ENCODE data around the gene MRPS18A. TPM values are rescaled to one million over a fixed set of nuclear protein-coding genes. Genes with fewer than 3 reads are reported as not detected.

The MRPS18A gene
- total and polyA plus RNA-seq, 2 of the 13 experiments (the other 11 are each of a cell fraction or from before 2014, with no cell fraction given): 87.8 to 89.1 TPM

- TF ChIP-seq, protein P1, sequence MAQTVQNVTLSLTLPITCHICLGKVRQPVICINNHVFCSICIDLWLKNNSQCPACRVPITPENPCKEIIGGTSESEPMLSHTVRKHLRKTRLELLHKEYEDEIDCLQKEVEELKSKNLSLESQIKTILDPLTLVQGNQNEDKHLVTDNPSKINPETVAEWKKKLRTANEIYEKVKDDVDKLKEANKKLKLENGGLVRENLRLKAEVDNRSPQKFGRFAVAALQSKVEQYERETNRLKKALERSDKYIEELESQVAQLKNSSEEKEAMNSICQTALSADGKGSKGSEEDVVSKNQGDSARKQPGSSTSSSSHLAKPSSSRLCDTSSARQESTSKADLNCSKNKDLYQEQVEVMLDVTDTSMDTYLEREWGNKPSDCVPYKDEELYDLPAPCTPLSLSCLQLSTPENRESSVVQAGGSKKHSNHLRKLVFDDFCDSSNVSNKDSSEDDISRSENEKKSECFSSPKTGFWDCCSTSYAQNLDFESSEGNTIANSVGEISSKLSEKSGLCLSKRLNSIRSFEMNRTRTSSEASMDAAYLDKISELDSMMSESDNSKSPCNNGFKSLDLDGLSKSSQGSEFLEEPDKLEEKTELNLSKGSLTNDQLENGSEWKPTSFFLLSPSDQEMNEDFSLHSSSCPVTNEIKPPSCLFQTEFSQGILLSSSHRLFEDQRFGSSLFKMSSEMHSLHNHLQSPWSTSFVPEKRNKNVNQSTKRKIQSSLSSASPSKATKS (CRISPR knock-in tag; IDR thresholded peaks at IDR 0.05): no peak
- TF ChIP-seq HNF1A (IDR thresholded peaks at IDR 0.05; ENCODE audit: low read depth) (no peak), HNF1A (CRISPR knock-in tag; IDR thresholded peaks at IDR 0.05; ENCODE audit: borderline replicate concordance) (no peak; the same call in 1 of the 2 replicates), FIP1L1 (IDR thresholded peaks at IDR 0.05; ENCODE audit: borderline replicate concordance, insufficient read depth, low read depth, low read length) (peak; percentile 77; the same call in 1 of the 2 replicates), TFE3 (CRISPR knock-in tag; IDR thresholded peaks at IDR 0.05) (no peak), ZNF749 (CRISPR knock-in tag; IDR thresholded peaks at IDR 0.05; ENCODE audit: borderline replicate concordance) (0 out of 2 replicates have a peak, but pooled peaks have one; percentile 21), ZNF775 (CRISPR knock-in tag; IDR thresholded peaks at IDR 0.05; ENCODE audit: borderline replicate concordance) (0 out of 2 replicates have a peak, but pooled peaks have one; percentile 11), ZC3H4 (CRISPR knock-in tag; IDR thresholded peaks at IDR 0.05; ENCODE audit: borderline replicate concordance) (no peak), ZNF552 (CRISPR knock-in tag; IDR thresholded peaks at IDR 0.05; ENCODE audit: borderline replicate concordance) (no peak; the same call in 1 of the 2 replicates), NFE2 (CRISPR knock-in tag; IDR thresholded peaks at IDR 0.05) (no peak), ZNF496 (CRISPR knock-in tag; IDR thresholded peaks at IDR 0.05; ENCODE audit: insufficient replicate concordance) (no peak), ZNF652 (CRISPR knock-in tag; IDR thresholded peaks at IDR 0.05; ENCODE audit: borderline replicate concordance, low read depth) (peak; percentile 38; the same call in 1 of the 2 replicates), PRPF4 (IDR thresholded peaks at IDR 0.05; ENCODE audit: low read depth, low read length, poor library complexity, severe bottlenecking) (no peak), RFX5 (IDR thresholded peaks at IDR 0.05; ENCODE audit: low read depth, low read length) (no peak)
- TF ChIP-seq, protein P2, sequence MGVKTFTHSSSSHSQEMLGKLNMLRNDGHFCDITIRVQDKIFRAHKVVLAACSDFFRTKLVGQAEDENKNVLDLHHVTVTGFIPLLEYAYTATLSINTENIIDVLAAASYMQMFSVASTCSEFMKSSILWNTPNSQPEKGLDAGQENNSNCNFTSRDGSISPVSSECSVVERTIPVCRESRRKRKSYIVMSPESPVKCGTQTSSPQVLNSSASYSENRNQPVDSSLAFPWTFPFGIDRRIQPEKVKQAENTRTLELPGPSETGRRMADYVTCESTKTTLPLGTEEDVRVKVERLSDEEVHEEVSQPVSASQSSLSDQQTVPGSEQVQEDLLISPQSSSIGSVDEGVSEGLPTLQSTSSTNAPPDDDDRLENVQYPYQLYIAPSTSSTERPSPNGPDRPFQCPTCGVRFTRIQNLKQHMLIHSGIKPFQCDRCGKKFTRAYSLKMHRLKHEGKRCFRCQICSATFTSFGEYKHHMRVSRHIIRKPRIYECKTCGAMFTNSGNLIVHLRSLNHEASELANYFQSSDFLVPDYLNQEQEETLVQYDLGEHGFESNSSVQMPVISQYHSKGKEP (CRISPR knock-in tag; IDR thresholded peaks at IDR 0.05): no peak
These were observed 20.1 kb downstream of the MRPS18A start (continued) for GRCh38 chr6:43667245-43668150.

Measured in HepG2 (cell line).